GM20431 (cell line): Measurements from ENCODE around the gene NKX1-2.

Source experiments
- in situ Hi-C: fragments of 300-500 bp; cut with MseI, MboI; formaldehyde crosslinking; loops from one replicate; pipeline ENCODE4 v1.15.0; 2020; ENCODE audit warnings: low sequenced_read_pairs; ENCODE audit not compliant: unreplicated experiment

The NKX1-2 gene

DNA sequence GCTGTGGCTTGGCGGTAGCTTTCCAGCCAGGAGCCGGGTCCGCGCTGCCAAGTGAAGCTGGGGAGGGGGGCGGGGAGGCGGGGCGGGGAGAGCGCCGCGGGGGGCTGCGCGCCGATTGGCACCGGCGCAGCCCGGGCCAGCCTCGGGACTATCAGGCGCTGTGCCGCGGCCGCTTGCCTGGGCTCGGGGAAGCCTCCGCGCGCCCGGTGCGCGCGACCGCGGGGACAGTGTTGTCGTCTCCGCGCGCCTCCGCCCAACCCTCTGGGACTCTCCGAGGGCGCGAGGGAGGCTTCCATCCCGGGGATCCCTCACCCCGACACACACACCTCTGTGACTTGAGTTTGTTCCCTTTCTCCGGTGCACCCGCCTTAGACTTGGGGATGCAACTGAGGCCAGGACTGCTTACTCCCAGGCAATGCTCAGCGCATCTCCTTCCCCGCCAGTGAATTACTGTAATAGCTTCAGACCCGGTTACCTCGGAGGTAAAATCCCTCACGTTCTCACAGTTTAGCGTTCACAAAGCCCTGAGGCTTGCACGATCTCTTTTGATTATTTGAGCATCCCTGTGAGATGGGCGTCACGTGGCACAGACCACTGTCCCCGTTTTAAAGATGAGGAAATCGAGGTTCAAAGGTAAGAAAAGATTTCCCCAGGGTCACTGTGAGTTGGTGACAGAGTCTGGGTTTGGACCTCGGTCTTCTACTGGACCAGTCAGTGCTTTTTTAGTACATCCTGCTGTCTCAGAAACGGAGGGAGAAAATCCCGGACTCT, at the start of gene NKX1-2:
TSS of gene NKX1-2 (minus strand) at position 24 of the 771 bp plus-strand sequence. CDS start 92 bp downstream, outside the sequence.
- in situ Hi-C loops, result no loop called here

DNA sequence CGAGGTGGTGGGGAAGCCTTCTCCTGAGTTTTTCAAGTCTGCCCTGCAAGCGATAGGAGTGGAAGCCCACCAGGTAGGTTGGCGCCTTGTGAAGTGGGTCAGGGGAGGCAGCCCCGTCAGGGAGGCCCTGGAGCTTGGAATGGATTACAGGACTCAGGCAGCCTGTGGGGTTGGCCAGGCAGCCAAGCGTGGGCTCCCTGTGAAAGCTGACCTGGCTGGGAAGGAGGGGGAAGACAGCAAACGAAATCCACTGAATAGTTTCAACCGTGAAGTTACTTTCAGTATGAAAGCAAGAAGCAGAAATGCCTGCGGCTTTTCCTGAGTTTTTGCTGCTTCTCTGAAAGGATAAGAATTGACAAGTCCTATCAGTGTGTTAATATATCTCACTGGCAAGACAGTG, 48.2 kb upstream of the NKX1-2 start:
- in situ Hi-C loops, result no loop called here

DNA sequence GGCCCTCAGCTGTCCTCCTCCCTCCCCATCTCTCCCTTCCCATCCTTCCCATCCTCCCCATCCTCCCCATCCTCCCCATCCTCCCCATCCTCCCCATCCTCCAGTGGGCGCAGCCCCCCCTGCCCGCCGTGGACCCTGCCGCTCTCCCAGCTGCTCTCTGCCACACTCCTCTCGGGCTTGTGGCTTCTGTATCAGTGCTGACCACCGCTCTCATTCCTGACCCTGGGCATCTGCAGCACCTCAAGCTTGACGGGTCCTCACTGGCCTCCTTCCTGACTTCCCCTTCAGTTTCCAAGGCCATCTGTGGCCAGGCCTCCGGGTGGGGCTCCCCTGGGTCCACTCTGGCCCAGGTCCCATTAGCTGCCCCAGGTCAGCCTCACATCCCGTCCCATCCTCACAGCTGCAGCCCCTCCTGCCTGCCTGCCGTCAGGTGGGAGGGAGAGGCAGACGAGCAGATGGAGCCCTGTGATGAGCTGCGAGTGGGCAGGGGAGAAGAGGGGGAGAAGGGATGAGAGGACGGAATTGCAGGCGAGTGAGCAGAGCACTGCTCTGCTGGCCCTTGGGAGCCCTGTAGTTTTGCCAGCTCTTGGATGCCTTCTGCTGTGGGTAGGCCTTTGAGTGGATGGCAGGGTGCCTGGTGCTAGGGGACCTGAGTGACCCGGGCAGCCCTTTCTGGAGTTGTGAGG, 47.5 kb upstream of the NKX1-2 start:
- in situ Hi-C loops, result no loop called here

DNA sequence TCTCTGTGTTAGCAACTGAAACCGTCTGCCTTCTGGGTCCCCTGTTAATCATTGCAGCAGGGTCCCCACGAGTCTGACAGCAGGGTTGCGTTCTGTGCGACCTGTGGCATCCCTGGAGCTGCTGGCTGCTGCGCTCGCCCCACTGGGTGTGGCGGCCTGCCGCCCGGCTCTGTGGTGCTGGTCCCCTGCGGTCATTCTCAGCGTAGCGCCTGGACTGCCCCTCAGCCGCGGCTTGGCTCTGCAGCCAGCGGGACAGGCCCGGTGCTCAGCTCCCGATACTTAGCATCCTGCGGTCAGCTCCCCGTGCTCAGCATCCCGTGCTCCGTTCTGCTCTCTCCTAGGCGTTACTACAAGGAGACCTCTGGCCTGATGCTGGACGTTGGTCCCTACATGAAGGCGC, 46.8 kb upstream of the NKX1-2 start:
- in situ Hi-C loops, result no loop called here

DNA sequence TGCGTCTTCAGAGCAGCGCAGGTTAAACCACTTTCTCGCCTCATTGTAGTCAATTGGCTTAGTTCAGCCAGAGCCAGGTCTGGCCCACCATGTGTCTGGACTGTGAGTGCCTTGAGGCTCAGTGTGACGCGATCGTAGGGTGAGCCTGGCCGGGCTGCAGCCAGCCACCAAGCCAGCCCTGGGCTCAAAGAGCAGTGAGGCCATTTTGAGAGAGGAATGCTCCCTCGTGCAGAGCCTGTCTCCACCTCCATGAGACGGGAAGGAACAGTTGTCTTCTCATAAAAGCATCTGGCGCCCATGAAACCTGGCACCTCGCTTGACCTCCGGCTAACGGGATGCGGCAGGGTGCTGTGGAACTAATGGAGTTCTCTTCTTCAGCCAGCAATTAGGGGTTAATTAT, 46.3 kb upstream of the NKX1-2 start:
- in situ Hi-C loops, result no loop called here

DNA sequence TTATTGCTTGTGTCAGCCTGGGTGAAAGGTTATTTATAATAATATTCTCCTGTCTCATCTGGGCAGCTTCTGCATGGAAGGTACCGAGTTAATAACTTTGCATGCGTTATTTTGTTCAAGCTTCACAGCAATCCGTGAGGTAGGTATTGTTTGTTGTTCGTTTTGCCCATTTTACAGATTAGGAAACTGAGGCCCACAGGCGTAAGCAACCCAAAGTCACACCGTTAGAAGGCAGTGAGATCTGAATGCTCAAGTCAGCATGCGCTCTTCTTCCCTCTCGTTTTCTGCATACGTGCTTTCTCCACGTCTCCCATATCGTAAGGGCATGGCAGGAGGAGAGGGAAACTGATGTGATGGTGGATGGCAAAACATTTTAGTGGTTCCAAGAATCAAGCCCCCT, 45.9 kb upstream of the NKX1-2 start:
- in situ Hi-C loops, result no loop called here

DNA sequence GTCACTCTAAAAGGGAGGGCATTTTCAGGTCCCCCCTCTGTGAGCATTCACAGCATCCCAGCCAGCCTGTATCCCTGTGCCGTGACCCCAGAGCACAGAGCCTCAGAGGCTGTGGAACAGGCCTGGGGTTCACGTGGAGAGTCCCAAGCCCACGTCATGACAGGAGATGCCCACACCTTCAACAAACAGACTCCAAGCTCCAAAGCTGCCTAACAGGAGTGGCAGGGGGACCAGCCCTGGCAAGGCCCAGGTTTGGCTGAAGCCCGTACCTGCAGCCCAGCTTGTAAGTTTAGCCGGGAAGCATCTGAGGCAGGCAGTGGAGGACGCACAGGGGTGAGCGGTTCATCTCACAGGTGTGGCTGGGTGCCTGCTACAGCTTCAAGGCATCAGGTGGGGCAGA, 45.3 kb upstream of the NKX1-2 start:
- in situ Hi-C loops, result no loop called here

DNA sequence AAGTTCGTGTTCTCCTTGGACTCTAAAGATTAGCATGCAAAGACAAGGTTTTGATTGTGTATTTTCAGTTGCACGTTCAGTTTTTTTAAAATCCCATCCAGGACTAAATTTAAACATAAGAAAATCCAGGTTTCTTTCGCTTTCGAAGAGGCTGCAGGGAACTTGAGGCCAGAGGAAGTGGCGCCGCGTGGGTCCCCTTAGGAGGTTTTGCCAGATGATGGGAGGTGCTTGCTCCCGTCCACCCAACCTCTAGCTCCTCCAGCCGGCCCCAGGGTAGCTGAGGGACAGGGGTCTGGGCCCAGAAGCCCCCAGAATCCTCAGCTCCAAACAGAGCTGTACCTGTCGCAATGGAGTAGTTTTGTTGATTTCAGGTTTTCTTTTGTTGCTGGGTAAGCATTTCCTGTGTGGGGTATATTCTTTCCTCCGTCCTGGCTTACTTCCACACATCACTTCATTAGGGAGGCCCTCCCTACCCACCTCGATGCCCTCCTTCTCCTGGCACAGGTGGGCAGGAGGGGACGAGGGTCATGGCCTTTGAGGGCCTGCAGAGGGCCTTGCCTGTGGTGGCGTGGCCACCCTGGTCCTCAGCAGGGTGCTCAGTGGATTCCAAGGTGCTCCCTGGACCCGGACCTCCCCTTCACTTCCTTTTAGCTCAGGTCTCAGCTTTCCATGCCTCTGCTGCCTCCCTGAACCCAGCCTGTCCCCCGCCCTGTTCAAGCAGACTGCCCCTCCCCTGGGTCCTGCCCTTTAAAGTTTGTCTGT, 44.4 kb upstream of the NKX1-2 start:
- in situ Hi-C loops, result no loop called here

DNA sequence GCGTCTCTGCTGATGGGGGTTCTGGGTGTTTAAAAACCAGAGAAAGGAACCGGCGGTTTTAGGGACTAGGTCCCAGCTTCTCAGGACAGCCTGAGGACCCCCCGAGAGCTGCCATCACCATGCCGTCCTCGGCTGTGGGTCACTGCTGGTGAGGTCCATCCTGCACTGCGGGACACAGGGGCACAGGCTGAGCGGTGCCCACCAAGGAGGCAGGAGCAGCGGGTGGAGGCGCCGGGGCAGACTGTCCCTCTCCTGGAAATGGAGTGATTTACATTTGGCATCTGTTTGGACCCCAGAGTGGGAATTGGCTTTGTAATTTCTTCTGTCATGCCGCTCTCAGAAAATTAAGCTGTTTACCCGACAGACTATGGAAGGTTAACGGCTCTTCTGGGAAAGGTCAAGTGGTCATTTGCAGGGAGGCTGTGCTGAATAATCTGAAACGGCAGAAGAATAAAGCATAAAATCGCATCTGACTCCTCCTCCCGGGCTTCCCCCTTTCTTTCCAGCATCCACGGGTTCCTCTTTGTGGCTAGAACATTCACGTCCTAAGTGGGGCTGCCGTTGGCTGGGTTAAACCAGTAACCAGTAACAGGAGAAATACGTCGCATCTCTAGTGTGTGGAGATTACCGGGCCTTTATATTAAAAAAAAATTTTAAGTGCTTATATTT, 43.5 kb upstream of the NKX1-2 start:
- in situ Hi-C loops, result no loop called here

DNA sequence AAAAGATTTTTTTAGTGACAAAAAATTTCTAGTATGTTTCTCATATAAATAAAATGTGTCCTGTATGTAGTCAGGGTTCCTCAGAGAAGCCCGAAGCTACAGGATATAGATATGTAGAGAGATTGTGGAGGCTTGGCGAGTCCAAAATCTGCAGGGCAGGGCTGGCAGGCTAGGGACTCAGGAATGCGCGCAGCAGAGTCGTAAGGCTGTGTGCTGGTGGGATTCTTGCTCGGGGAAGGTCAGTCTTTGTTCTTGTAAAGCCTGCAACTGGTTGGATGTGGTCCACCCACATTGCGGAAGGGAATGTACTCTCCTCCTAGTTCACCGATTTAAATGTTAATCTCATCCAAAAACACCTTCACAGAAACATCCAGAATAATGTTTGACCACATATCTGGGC, 42.4 kb upstream of the NKX1-2 start:
- in situ Hi-C loops, result no loop called here

DNA sequence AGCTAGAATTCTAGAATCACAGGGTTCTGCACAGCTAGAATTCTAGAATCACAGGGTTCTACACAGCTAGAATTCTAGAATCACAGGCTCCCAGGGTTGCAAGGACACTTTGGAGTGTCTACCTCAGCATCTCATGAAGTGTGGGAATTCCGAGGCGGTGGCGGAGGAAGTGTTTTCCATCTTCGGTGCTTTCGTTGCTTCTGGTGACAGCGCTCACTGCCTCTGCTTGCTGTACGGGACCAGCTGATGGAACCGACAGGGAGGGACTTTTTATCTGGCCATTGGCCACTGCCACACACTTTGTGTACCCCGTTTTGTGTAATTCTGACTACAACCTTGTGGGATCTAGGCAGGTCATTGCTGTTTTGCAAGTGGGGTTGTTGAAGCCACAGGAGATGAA, 41.3 kb upstream of the NKX1-2 start:
- in situ Hi-C loops, result no loop called here

DNA sequence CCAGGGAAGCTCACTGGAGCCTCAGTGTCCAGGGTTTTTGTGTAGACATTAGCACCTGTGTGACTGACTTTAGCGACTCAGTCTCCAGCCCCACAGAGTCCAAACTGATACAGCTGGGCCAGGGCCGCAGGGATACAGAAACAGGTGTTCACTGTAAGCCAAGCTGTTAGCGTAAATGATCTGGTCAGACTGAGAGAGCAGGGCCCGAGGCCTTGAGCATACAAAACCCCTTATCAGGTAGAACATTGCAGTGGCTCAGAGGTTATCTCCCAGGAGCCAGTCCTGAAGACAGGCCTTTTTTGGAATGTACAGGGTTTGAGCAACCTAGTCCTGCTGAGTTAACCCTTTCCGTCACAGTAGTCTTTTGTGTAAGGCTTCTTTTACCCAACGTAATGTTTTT, 36.8 kb upstream of the NKX1-2 start:
- in situ Hi-C loops, result no loop called here

DNA sequence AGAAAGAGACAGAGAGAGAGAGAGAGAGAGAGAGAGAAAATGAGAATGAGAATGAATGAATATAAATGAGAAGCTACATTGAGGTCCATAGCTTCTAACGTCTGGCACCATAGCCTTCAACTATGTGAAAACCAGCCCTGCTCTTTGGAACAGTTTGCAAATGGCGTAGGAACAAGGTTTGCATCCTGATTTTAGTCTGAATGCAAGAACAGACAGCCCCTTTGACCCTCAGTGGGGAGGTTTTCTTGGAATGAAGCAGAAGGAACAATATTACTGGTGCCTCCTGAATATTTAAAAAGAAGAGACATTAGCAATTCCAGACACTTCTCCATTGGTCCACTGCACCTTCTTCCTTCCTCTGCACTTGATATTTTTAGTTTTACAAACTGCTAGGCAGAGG, 34.8 kb upstream of the NKX1-2 start:
- in situ Hi-C loops, result no loop called here

DNA sequence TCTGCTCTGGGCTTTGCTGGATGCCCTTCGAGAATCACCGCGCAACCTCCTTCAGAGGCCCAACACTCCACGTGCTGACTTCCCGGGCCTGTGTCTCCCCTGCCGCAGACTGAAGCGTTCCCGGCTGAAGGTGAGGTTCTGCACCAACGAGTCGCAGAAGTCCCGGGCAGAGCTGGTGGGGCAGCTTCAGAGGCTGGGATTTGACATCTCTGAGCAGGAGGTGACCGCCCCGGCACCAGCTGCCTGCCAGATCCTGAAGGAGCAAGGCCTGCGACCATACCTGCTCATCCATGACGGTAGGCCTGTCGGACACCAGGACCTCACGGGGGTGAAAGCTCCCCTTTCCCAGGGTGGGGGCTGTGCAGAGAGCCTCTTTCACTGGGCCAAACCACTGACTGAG, 34.2 kb upstream of the NKX1-2 start:
- in situ Hi-C loops, result no loop called here

DNA sequence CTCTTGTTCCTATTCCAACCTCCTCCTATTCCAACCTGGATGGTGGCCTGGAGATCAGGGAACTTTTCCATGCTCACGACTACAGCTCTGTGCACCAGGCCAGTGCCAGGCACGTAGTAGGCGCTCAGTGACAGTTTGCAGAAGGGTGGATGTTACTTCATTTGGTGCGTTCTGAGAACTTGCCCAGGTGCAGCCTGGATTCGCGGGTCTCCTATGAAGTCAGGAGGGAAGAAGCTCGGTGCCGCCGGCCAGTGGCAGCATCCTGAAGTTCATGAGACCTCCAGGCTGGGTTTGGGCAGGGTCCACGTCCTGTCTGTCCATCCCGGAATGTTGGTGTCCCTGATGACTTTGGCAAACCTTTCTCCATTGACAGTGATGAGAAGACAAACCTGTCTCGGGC, 33.0 kb upstream of the NKX1-2 start:
- in situ Hi-C loops, result no loop called here

DNA sequence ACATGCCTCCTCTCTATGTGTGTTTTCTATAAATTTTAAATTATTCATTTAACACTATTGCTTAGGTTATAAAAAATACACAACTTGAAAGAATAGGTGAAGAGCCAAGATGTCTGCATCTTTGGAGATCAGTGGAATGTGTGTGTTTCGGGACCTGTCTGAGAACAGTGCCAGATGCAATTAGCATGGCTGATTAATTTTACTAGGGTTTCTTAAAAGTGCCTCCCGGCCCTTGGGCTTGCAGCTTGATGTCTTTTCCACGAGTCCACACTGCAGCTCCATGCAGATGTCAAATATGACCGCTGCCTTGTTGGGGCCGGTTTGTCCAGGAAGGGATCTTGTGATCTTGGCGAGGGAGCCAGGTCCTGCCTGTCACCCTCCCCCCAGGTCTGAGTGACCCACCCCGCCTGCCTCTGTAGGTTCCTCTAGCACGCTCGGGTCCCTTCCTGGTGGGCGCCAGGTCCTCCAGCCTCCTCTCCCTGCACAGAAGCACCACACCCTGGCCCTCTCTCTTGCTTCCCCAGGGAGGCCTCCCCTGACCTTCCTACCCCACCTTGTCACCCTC, 32.5 kb upstream of the NKX1-2 start:
- in situ Hi-C loops, result no loop called here

DNA sequence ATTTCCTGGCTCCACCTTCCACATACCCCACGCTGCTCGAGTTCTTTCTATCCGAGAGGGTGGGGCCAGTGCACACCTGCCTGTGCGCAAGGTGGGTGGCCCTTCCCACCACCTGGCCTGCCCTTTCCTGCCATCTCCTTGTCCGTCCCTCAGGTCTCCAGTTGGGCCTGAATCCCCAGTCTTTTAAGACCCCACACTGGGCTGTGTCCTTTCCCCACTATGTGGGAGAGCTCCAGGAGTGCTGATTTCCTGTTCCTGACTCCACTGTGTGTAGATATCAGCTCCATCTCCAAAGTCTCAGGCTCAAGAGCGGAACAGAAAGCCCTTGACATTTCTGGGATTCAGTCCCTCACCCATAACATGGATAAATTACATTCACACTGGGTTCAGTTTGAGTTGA, 31.9 kb upstream of the NKX1-2 start:
- in situ Hi-C loops, result no loop called here

DNA sequence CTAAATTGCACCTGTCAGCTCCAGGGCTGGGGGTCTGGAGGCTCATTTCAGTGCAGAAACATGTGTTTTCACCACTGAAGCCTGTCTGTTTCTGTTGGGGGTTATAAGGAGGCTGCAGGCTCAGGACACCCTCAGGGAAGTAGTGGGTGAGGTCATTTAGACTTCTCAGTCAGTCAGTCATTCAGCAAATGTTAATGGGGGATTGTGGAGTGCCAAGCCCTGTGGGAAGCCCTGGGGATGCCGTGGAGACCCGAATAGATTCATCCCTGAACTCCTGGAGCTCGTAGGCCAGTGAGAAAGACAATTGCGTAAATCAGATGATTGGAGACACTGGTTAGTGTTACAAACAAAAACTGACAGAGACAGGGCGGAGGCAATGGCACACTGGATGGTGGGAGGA, 31.0 kb upstream of the NKX1-2 start:
- in situ Hi-C loops, result no loop called here

DNA sequence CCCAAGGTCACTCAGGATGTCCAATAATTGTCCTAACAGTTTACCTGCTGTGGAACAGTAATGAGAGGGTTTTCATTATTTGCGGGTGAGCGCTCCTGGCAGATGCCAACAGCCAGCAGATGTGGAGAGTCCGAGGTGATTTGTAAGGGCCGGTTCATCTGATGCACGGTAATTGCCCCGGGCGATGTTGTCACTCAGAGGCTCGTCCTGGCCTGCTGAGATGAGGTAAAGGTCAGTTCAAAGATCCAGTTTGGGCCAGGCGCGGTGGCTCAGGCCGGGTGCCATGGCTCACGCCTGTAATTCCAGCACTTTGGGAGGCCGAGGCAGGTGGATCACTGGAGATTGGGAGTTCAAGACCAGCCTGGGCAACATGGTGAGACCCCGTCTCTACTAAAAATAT, 28.7 kb upstream of the NKX1-2 start:
- in situ Hi-C loops, result no loop called here

DNA sequence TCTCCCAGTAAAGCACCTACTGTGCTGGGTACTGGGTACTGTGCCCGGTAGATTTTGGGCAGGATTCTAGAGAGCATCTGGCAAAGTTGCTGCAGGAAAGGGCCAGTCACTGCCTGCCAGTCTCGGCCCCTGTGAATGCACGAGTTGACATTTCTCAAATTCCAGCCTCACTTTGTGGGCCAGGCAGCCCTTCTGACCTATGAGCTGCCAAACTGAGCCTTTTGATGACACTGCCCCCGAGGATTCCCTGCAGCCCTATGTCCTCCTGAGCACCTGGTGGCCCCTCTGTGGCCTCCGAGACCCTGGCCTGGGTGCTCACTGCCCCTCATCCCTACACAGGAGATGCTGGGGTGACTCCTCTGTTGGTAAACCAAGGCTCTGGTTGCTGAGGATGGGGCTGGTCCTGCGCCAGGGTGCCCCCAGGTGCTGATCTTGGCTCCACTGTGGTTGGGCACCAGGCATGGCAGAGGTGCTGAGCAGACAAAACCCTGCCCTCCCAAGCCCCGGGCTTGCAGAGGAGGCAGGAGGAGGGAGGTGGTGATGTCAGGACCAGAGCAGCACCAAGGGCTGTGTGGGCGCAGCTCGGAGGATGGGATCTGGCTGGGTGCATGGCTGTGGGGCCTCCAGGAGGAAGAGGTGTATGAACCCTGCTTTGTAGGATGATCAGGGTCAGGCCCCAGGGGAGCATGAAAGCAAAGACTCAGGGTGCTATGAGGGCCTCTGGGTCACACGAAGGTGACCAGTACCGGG, 28.0 kb upstream of the NKX1-2 start:
- in situ Hi-C loops, result no loop called here
